SK-N-SH (cell line): ENCODE results near the gene TFCP2. TPM values are rescaled to one million over a fixed set of nuclear protein-coding genes. Genes with fewer than 3 reads are reported as not detected.

Source experiments
- CTCF ChIA-PET: fragments of 300-600, 350-600 bp; formaldehyde crosslinking; extraction: SDS; loops from one replicate; lab custom pipeline; 2021; lab: Yijun Ruan, JAX
- POLR2A ChIA-PET: fragments of 350-600 bp; sonication (Branson Sonifier 250); formaldehyde crosslinking; extraction: SDS; loops from one replicate; lab custom pipeline; 2020; ENCODE audit warnings: antibody characterized with exemption, inconsistent platforms; lab: Yijun Ruan, JAX
- DNase-seq: peaks from one replicate; pipeline ENCODE4 v3.0.0; 2012
- H2AFZ ChIP-seq: fragments of 200-600 bp; sonication (generic); 2 replicates; pipeline ENCODE4 v1.8.1; 2016; ENCODE audit warnings: antibody characterized with exemption, mild to moderate bottlenecking, low read depth
- H3F3A ChIP-seq: fragments of 200-600 bp; sonication (generic); replicated peaks from 2 replicates; pipeline ENCODE3; 2016; ENCODE audit warnings: antibody characterized with exemption, mild to moderate bottlenecking; ENCODE audit not compliant: insufficient read depth
- H3K27ac ChIP-seq, 2 experiments: fragments of 200-500 bp in 1 of 2; fragments of 200-600 bp in 1 of 2; sonication (Bioruptor generic) in 1 of 2; sonication (generic), shearing (Covaris generic) in 1 of 2; 2 replicates each; pipeline versions ENCODE4 v1.5.1 to v1.6.1; 2014 to 2016; ENCODE audit warnings: low read depth in 2 of 2, inconsistent platforms in 1 of 2, low read length in 1 of 2, mild to moderate bottlenecking in 1 of 2, mixed read lengths in 1 of 2
- H3K27me3 ChIP-seq: fragments of 200-600 bp; sonication (generic), shearing (Covaris generic); 2 replicates; pipeline ENCODE4 v1.6.1; 2016; ENCODE audit warnings: mixed run types; ENCODE audit not compliant: insufficient read depth
- H3K36me3 ChIP-seq, 2 experiments: fragments of 200-500 bp in 1 of 2; fragments of 200-600 bp in 1 of 2; sonication (Bioruptor generic) in 1 of 2; sonication (generic) in 1 of 2; replicated peaks in 1 of 2; 2 replicates each; pipeline versions ENCODE3 to v1.5.1; 2014 to 2016; ENCODE audit warnings: low read length in 1 of 2, mild to moderate bottlenecking in 1 of 2; ENCODE audit not compliant: insufficient read depth in 2 of 2, control insufficient read depth in 1 of 2
- H3K4me1 ChIP-seq, 2 experiments: fragments of 200-500 bp in 1 of 2; fragments of 200-600 bp in 1 of 2; sonication (Bioruptor generic) in 1 of 2; sonication (generic), shearing (Covaris generic) in 1 of 2; 2 replicates each; pipeline versions ENCODE4 v1.5.1 to v1.6.1; 2014 to 2016; ENCODE audit warnings: low read depth in 1 of 2, low read length in 1 of 2, mixed run types in 1 of 2; ENCODE audit not compliant: insufficient read depth in 2 of 2, control insufficient read depth in 1 of 2
- H3K4me2 ChIP-seq: fragments of 200-600 bp; sonication (generic), shearing (Covaris generic); 2 replicates; pipeline ENCODE4 v1.6.1; 2017; ENCODE audit warnings: mixed run types
- H3K4me3 ChIP-seq, 2 experiments: fragments of 200-500 bp in 1 of 2; fragments of 200-600 bp in 1 of 2; sonication (Bioruptor generic) in 1 of 2; sonication (generic), shearing (Covaris generic) in 1 of 2; 2 replicates each; pipeline versions ENCODE4 v1.5.1 to v1.8.1; 2014 to 2016; ENCODE audit warnings: low read depth in 2 of 2, inconsistent platforms in 1 of 2, low read length in 1 of 2, mild to moderate bottlenecking in 1 of 2, mixed read lengths in 1 of 2, moderate library complexity in 1 of 2
- H3K79me2 ChIP-seq: fragments of 200-600 bp; sonication (generic); 2 replicates; pipeline ENCODE4 v1.8.1; 2017; ENCODE audit warnings: mild to moderate bottlenecking; ENCODE audit not compliant: insufficient read depth
- H3K9ac ChIP-seq: fragments of 200-600 bp; sonication (generic); 2 replicates; pipeline ENCODE4 v1.6.1; 2017; ENCODE audit warnings: mixed run types
- H3K9me2 ChIP-seq: fragments of 200-600 bp; sonication (generic); 2 replicates; pipeline ENCODE4 v1.6.1; 2017; ENCODE audit warnings: mixed run types
- H3K9me3 ChIP-seq: fragments of 200-600 bp; sonication (generic); 2 replicates; pipeline ENCODE4 v1.6.1; 2017; ENCODE audit warnings: mixed run types, mild to moderate bottlenecking, moderate library complexity
- H4K20me1 ChIP-seq: fragments of 200-600 bp; sonication (generic); 2 replicates; pipeline ENCODE4 v1.6.1; 2017; ENCODE audit warnings: mild to moderate bottlenecking, mixed run types; ENCODE audit not compliant: insufficient read depth
- CTCF ChIP-seq: fragments of 200-600 bp; sonication (generic); IDR thresholded peaks from 2 replicates; pipeline ENCODE4 v1.6.1; 2017; ENCODE audit warnings: antibody characterized with exemption, mild to moderate bottlenecking, moderate library complexity
- EP300 ChIP-seq, 2 experiments: IDR thresholded peaks; 2 replicates each; pipeline versions ENCODE4 v1.4.0 to v1.6.1; 2012; ENCODE audit warnings: borderline replicate concordance in 1 of 2, low read depth in 1 of 2, low read length in 1 of 2
- EZH2phosphoT487 ChIP-seq: fragments of 200-600 bp; sonication (generic); IDR thresholded peaks from 2 replicates; pipeline ENCODE4 v1.6.1; 2017; ENCODE audit warnings: low read depth, mixed run types, mild to moderate bottlenecking, antibody characterized with exemption, moderate library complexity, borderline replicate concordance
- FOSL2 ChIP-seq: IDR thresholded peaks from 2 replicates; pipeline ENCODE4 v1.4.0; 2012; ENCODE audit warnings: low read depth, mild to moderate bottlenecking, moderate library complexity, borderline replicate concordance
- FOXM1 ChIP-seq: IDR thresholded peaks from 2 replicates; pipeline ENCODE4 v1.4.0; 2012; ENCODE audit warnings: low read depth, mild to moderate bottlenecking
- GABPA ChIP-seq: IDR thresholded peaks from 2 replicates; pipeline ENCODE4 v1.4.0; 2012; ENCODE audit warnings: low read depth, mild to moderate bottlenecking
- IRF3 ChIP-seq: fragments of 150-350 bp; IDR thresholded peaks from 2 replicates; pipeline ENCODE4 v1.6.1; 2016; ENCODE audit warnings: mild to moderate bottlenecking, low read depth, low read length
- JUND ChIP-seq: IDR thresholded peaks from 2 replicates; pipeline ENCODE4 v1.4.0; 2012
- MAX ChIP-seq: IDR thresholded peaks from 2 replicates; pipeline ENCODE4 v1.4.0; 2012; ENCODE audit warnings: low read depth
- MXI1 ChIP-seq: IDR thresholded peaks from 2 replicates; pipeline ENCODE4 v1.6.1; 2012; ENCODE audit warnings: mild to moderate bottlenecking, low read depth, low read length, improper control_type of control experiment
- PBX3 ChIP-seq: IDR thresholded peaks from 2 replicates; pipeline ENCODE4; 2012
- POLR2AphosphoS5 ChIP-seq: IDR thresholded peaks from 2 replicates; pipeline ENCODE4 v1.6.1; 2012; ENCODE audit warnings: low read depth, low read length
- RAD21 ChIP-seq: IDR thresholded peaks from 2 replicates; pipeline ENCODE4 v1.6.1; 2012; ENCODE audit warnings: mild to moderate bottlenecking, low read length
- RCOR1 ChIP-seq: fragments of 150-350 bp; IDR thresholded peaks from 2 replicates; pipeline ENCODE4 v1.6.1; 2017; ENCODE audit warnings: antibody characterized with exemption, low read length
- REST ChIP-seq: IDR thresholded peaks from 2 replicates; pipeline ENCODE4 v1.6.1; 2012; ENCODE audit warnings: mild to moderate bottlenecking, low read depth, low read length, moderate library complexity
- RFX5 ChIP-seq: IDR thresholded peaks from 2 replicates; pipeline ENCODE4 v1.6.1; 2012; ENCODE audit warnings: mild to moderate bottlenecking, improper control_type of control experiment, low read length
- RXRA ChIP-seq: IDR thresholded peaks from 2 replicates; pipeline ENCODE4 v1.4.0; 2012; ENCODE audit warnings: low read depth, mild to moderate bottlenecking, borderline replicate concordance
- TCF12 ChIP-seq: IDR thresholded peaks from 2 replicates; pipeline ENCODE4 v1.4.0; 2012
- TEAD4 ChIP-seq: IDR thresholded peaks from 2 replicates; pipeline ENCODE4 v1.4.0; 2012; ENCODE audit warnings: mild to moderate bottlenecking, borderline replicate concordance; ENCODE audit not compliant: insufficient read depth
- USF1 ChIP-seq: IDR thresholded peaks from 2 replicates; pipeline ENCODE4 v1.4.0; 2012; ENCODE audit warnings: low read depth, borderline replicate concordance
- USF2 ChIP-seq: fragments of 150-350 bp; IDR thresholded peaks from 2 replicates; pipeline ENCODE4 v1.6.1; 2017; ENCODE audit warnings: antibody characterized with exemption, low read length, low read depth, borderline replicate concordance
- YY1 ChIP-seq: IDR thresholded peaks from 2 replicates; pipeline ENCODE4 v1.4.0; 2012; ENCODE audit warnings: low read depth, mild to moderate bottlenecking
- WGBS: methylation state at CpG from one replicate; pipeline ENCODE4 v1.1.6; 2017; ENCODE audit warnings: low lambda C conversion rate; 5-methylcytosine and 5-hydroxymethylcytosine counted together
- polyA plus RNA-seq, 3 experiments: library from polyadenylated mRNA; depleted of rRNA; stranded (reverse); fragments of >200 nt; gene quantifications; 2 replicates each; pipeline ENCODE4 v1.2.3, GENCODE V29; 2012

The TFCP2 gene
- polyA plus RNA-seq, 1 of the 3 experiments (the other 2 are of a cell fraction), result 18.1 TPM

- H3K4me2 ChIP-seq, result peak within 1 kb of the TSS; percentile 95
- H3K4me1 ChIP-seq, result peaks cover 4 to 11% of the 10 kb centered on the region in 2 experiments; a peak in 2 of 4 replicates
- H3K9ac ChIP-seq, result peak within 1 kb of the TSS; percentile 70
- ChIA-PET POLR2A (interaction anchor here (1.3 to 1.5 kb wide), 3 partner anchors 13 to 36 kb away, joined by 3 to 4 read pairs (median 3); partner anchors contain the start of gene CSRNP2), CTCF (interaction anchor here (0.6 to 1.7 kb wide), 20 partner anchors 8 to 293 kb away, joined by 3 to 5 read pairs (median 3); partner anchors contain the start of genes POU6F1 and SLC11A2)
- H4K20me1 ChIP-seq, result no peaks in the 10 kb centered on the region
- H3K9me2 ChIP-seq, result no peaks in the 10 kb centered on the region
- H3K27me3 ChIP-seq, result no peaks in the 10 kb centered on the region
- peak within 1 kb of the TSS; percentile 66 for H2AFZ ChIP-seq
- H3K27ac ChIP-seq, result peak within 1 kb of the TSS; percentile 78 to 96
- H3K36me3 ChIP-seq, result peaks cover 7 to 24% of the 10 kb centered on the region in 2 experiments
- peaks cover 43% of the 10 kb centered on the region for H3K79me2 ChIP-seq
- WGBS, result 9% methylated on average over 22 of the region's 51 CpGs
- H3F3A ChIP-seq, result no peaks in the 10 kb centered on the region
- DNase-seq, result peak; percentile 92
- peak within 1 kb of the TSS; percentile 85 for H3K4me3 ChIP-seq
- H3K9me3 ChIP-seq, result no peaks in the 10 kb centered on the region
- TF ChIP-seq PBX3, result no peak; the same call in 1 of the 2 replicates
- TF ChIP-seq CTCF, result peak; percentile 93
- peak; percentile 65 for TF ChIP-seq MXI1
- TF ChIP-seq RXRA, result no peak
- TF ChIP-seq FOSL2, result no peak
- peak; percentile 88 for TF ChIP-seq MAX
- TF ChIP-seq YY1, result peak; percentile 92
- TF ChIP-seq GABPA, result peak; percentile 87
- TF ChIP-seq POLR2AphosphoS5, result peak; percentile 87
- TF ChIP-seq USF2, result no peak
- TF ChIP-seq RAD21, result peak; percentile 67
- no peak for TF ChIP-seq RCOR1
- TF ChIP-seq EZH2phosphoT487, result no peak
- TF ChIP-seq TCF12, result peak; percentile 32; the same call in 1 of the 2 replicates
- no peak for TF ChIP-seq FOXM1
- no peak; the same call in 1 of the 2 replicates for TF ChIP-seq IRF3
- TF ChIP-seq JUND, result no peak
- peak; percentile 88 for TF ChIP-seq REST
- no peak for TF ChIP-seq TEAD4
- no peak for TF ChIP-seq EP300 (IDR thresholded peaks at IDR 0.05; ENCODE audit: borderline replicate concordance in 1 of 2, low read depth in 1 of 2, low read length in 1 of 2)
- peak; percentile 40; the same call in 1 of the 2 replicates for TF ChIP-seq RFX5
- no peak for TF ChIP-seq USF1
Observed at GRCh38 chr12:51047655-51048540, 125.0 kb downstream of the TFCP2 start, which contains the start of gene LETMD1. Gene LETMD1, plus strand, starts transcription at chr12:51048327. Its CDS starts 30 bp downstream, at chr12:51048357.
